Liver (tissue), 9 donors: Measurements from ENCODE around the gene SFT2D1. TPM values are rescaled to one million over a fixed set of nuclear protein-coding genes. Genes with fewer than 3 reads are reported as not detected.

Experiments
- DNase-seq: peaks from one replicate; pipeline ENCODE4 v3.0.0-alpha.2; 2017; ENCODE audit warnings: low spot score
- H3K27ac ChIP-seq, 2 donors: one replicate each; pipeline ENCODE4 v1.7.0; 2013; ENCODE audit warnings: inconsistent platforms in 2 of 2, low read length in 2 of 2, control low read depth in 1 of 2, low read depth in 1 of 2, mild to moderate bottlenecking in 1 of 2
- H3K27me3 ChIP-seq, 4 donors: one replicate each; pipeline versions ENCODE4 v1.6.1 to v1.7.0; 2013; ENCODE audit warnings: low read length in 3 of 4, inconsistent platforms in 1 of 4, mild to moderate bottlenecking in 1 of 4, moderate library complexity in 1 of 4; ENCODE audit not compliant: control insufficient read depth in 4 of 4, insufficient read depth in 4 of 4
- H3K36me3 ChIP-seq, 4 donors: one replicate each; pipeline versions ENCODE4 v1.6.1 to v1.7.0; 2013; ENCODE audit warnings: low read length in 3 of 4, mild to moderate bottlenecking in 3 of 4, low read depth in 1 of 4, moderate library complexity in 1 of 4; ENCODE audit not compliant: control insufficient read depth in 4 of 4, insufficient read depth in 3 of 4
- H3K4me1 ChIP-seq, 4 donors: one replicate each; pipeline versions ENCODE4 v1.6.1 to v1.7.0; 2013; ENCODE audit warnings: low read length in 3 of 4, mild to moderate bottlenecking in 3 of 4, moderate library complexity in 1 of 4; ENCODE audit not compliant: control insufficient read depth in 4 of 4, insufficient read depth in 4 of 4
- H3K4me3 ChIP-seq, 3 donors: one replicate each; pipeline versions ENCODE4 v1.6.1 to v1.7.0; 2013; ENCODE audit warnings: low read length in 3 of 3, control low read depth in 1 of 3, low read depth in 1 of 3, mild to moderate bottlenecking in 1 of 3
- H3K9ac ChIP-seq, 2 donors: one replicate each; pipeline ENCODE4 v1.7.0; 2013; ENCODE audit warnings: low read length in 2 of 2, mild to moderate bottlenecking in 2 of 2, moderate library complexity in 2 of 2, control low read depth in 1 of 2, low read depth in 1 of 2
- H3K9me3 ChIP-seq, 4 donors: one replicate each; pipeline versions ENCODE4 v1.6.1 to v1.7.0; 2013; ENCODE audit warnings: low read length in 3 of 4; ENCODE audit not compliant: control insufficient read depth in 4 of 4
- EGR1 ChIP-seq, 2 donors: IDR thresholded peaks; 2 replicates each; pipeline ENCODE4 v1.6.1; 2016 to 2018; ENCODE audit warnings: antibody characterized with exemption in 2 of 2, low read depth in 2 of 2
- FOXA1 ChIP-seq: IDR thresholded peaks from 2 replicates; pipeline ENCODE4 v1.6.1; 2016; ENCODE audit warnings: antibody characterized with exemption
- FOXA2 ChIP-seq: IDR thresholded peaks from 2 replicates; pipeline ENCODE4 v1.6.1; 2016; ENCODE audit warnings: antibody characterized with exemption
- GABPA ChIP-seq, 2 donors: IDR thresholded peaks in 1 of 2; conservative IDR thresholded peaks in 1 of 2; 2 replicates each; pipeline ENCODE4 v1.6.1; 2016; ENCODE audit warnings: antibody characterized with exemption in 2 of 2, mild to moderate bottlenecking in 1 of 2, moderate library complexity in 1 of 2
- HNF4A ChIP-seq, 2 donors: conservative IDR thresholded peaks; 2 replicates each; pipeline ENCODE4 v1.6.1; 2016; ENCODE audit warnings: antibody characterized with exemption in 2 of 2, mild to moderate bottlenecking in 2 of 2
- HNF4G ChIP-seq: IDR thresholded peaks from 2 replicates; pipeline ENCODE4 v1.6.1; 2016; ENCODE audit warnings: antibody characterized with exemption
- JUND ChIP-seq, 2 donors: IDR thresholded peaks; 2 replicates each; pipeline ENCODE4 v1.6.1; 2016; ENCODE audit warnings: antibody characterized with exemption in 2 of 2
- NR2F2 ChIP-seq: IDR thresholded peaks from 2 replicates; pipeline ENCODE4 v1.6.1; 2016; ENCODE audit warnings: antibody characterized with exemption
- RAD21 ChIP-seq, 2 donors: IDR thresholded peaks; 2 replicates each; pipeline ENCODE4 v1.6.1; 2016; ENCODE audit warnings: antibody characterized with exemption in 2 of 2, mild to moderate bottlenecking in 2 of 2
- RXRA ChIP-seq, 2 donors: IDR thresholded peaks; 2 replicates each; pipeline ENCODE4 v1.6.1; 2017 to 2018; ENCODE audit warnings: antibody characterized with exemption in 2 of 2, mild to moderate bottlenecking in 1 of 2
- SP1 ChIP-seq: IDR thresholded peaks from 2 replicates; pipeline ENCODE4 v1.6.1; 2018; ENCODE audit warnings: antibody characterized with exemption, mild to moderate bottlenecking
- TAF1 ChIP-seq: conservative IDR thresholded peaks from 2 replicates; pipeline ENCODE4 v1.6.1; 2016; ENCODE audit warnings: antibody characterized with exemption, mild to moderate bottlenecking
- YY1 ChIP-seq: IDR thresholded peaks from 2 replicates; pipeline ENCODE4 v1.6.1; 2016; ENCODE audit warnings: antibody characterized with exemption, mild to moderate bottlenecking
- WGBS: extraction: QIAGEN DNeasy Blood & Tissue Kit; methylation state at CpG from one replicate; pipeline ENCODE4 v1.1.7; 2013; 5-methylcytosine and 5-hydroxymethylcytosine counted together
- polyA plus RNA-seq, 2 donors: library from polyadenylated mRNA; stranded (reverse) in 1 of 2; unstranded in 1 of 2; fragments of 200-250 nt in 1 of 2; fragments of >200 nt in 1 of 2; fragmentation: Nextera tagmentation in 1 of 2; extraction: Ambion mirVana in 1 of 2; gene quantifications; one replicate each; pipeline versions ENCODE4 v1.2.1 to v1.2.3, GENCODE V29; 2013 to 2015
- total RNA-seq, 2 donors: library from RNA; depleted of rRNA; stranded (reverse); fragments of >200 nt; gene quantifications; one replicate each; pipeline ENCODE4 v1.2.3, GENCODE V29; 2014
- TF ChIP-seq, protein P1 (sequence below): IDR thresholded peaks from 2 replicates; pipeline ENCODE4 v1.6.1; 2016; ENCODE audit warnings: antibody characterized with exemption
- TF ChIP-seq, protein P2 (sequence below): IDR thresholded peaks from 2 replicates; pipeline ENCODE4 v1.6.1; 2016; ENCODE audit warnings: antibody characterized with exemption
- TF ChIP-seq, protein P3 (sequence below): IDR thresholded peaks from 2 replicates; pipeline ENCODE4 v1.6.1; 2016; ENCODE audit warnings: antibody characterized with exemption, mild to moderate bottlenecking
- TF ChIP-seq, protein P4 (sequence below): IDR thresholded peaks from 2 replicates; pipeline ENCODE4 v1.6.1; 2016; ENCODE audit warnings: antibody characterized with exemption
- TF ChIP-seq, protein P5 (sequence below): fragments of 150-350 bp; IDR thresholded peaks from 2 replicates; pipeline ENCODE4 v1.5.1; 2017; ENCODE audit warnings: improper control_type of control experiment, low read depth, low read length; ENCODE audit not compliant: missing input control
- donor health status: healthy.
- donor health status: healthy.
- donor health status: healthy.
- donor health status: healthy.
- donor health status: healthy.

SFT2D1 gene
- total and polyA plus RNA-seq, 4 donors = 9.5 to 16.6 (median 15.2) TPM

DNA sequence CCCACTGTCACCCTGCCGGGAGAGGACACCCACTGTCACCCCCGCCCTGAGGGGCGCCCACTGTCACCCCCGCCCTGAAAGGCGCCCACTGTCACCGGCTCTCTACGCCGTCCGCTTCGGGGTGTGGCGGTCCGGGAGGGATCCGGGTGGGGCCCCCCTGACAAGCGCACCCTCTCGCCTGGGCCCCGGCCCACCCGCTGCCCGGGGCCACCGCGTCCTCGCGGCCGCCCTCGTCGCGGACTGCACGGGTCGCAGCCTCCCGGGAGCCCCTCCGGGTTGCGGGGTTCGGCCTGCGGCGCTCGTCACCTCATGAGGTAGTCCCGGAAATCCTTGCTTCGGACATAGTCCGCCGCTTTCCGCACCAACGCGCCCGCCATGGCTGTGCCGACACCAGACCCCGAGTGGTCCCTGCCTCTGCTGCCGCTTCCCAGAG lies 40.2 kb upstream of the SFT2D1 start:
- no peak for TF ChIP-seq YY1
- TF ChIP-seq RXRA (IDR thresholded peaks at IDR 0.05) = peak; percentile 62 to 69
- no peak for TF ChIP-seq FOXA1
- TF ChIP-seq HNF4A (conservative IDR thresholded peaks at IDR 0.05) = no peak
- no peak for TF ChIP-seq SP1
- no peak for TF ChIP-seq EGR1 (IDR thresholded peaks at IDR 0.05; ENCODE audit: low read depth in 2 of 2)
- TF ChIP-seq, protein P1, sequence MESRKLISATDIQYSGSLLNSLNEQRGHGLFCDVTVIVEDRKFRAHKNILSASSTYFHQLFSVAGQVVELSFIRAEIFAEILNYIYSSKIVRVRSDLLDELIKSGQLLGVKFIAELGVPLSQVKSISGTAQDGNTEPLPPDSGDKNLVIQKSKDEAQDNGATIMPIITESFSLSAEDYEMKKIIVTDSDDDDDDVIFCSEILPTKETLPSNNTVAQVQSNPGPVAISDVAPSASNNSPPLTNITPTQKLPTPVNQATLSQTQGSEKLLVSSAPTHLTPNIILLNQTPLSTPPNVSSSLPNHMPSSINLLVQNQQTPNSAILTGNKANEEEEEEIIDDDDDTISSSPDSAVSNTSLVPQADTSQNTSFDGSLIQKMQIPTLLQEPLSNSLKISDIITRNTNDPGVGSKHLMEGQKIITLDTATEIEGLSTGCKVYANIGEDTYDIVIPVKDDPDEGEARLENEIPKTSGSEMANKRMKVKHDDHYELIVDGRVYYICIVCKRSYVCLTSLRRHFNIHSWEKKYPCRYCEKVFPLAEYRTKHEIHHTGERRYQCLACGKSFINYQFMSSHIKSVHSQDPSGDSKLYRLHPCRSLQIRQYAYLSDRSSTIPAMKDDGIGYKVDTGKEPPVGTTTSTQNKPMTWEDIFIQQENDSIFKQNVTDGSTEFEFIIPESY = no peak
- TF ChIP-seq, protein P2, sequence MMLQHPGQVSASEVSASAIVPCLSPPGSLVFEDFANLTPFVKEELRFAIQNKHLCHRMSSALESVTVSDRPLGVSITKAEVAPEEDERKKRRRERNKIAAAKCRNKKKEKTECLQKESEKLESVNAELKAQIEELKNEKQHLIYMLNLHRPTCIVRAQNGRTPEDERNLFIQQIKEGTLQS = no peak
- peak; percentile 91 for TF ChIP-seq TAF1
- no peak for TF ChIP-seq HNF4G
- TF ChIP-seq JUND (IDR thresholded peaks at IDR 0.05) = no peak
- TF ChIP-seq, protein P3, sequence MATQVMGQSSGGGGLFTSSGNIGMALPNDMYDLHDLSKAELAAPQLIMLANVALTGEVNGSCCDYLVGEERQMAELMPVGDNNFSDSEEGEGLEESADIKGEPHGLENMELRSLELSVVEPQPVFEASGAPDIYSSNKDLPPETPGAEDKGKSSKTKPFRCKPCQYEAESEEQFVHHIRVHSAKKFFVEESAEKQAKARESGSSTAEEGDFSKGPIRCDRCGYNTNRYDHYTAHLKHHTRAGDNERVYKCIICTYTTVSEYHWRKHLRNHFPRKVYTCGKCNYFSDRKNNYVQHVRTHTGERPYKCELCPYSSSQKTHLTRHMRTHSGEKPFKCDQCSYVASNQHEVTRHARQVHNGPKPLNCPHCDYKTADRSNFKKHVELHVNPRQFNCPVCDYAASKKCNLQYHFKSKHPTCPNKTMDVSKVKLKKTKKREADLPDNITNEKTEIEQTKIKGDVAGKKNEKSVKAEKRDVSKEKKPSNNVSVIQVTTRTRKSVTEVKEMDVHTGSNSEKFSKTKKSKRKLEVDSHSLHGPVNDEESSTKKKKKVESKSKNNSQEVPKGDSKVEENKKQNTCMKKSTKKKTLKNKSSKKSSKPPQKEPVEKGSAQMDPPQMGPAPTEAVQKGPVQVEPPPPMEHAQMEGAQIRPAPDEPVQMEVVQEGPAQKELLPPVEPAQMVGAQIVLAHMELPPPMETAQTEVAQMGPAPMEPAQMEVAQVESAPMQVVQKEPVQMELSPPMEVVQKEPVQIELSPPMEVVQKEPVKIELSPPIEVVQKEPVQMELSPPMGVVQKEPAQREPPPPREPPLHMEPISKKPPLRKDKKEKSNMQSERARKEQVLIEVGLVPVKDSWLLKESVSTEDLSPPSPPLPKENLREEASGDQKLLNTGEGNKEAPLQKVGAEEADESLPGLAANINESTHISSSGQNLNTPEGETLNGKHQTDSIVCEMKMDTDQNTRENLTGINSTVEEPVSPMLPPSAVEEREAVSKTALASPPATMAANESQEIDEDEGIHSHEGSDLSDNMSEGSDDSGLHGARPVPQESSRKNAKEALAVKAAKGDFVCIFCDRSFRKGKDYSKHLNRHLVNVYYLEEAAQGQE = peak; percentile 52
- TF ChIP-seq, protein P4, sequence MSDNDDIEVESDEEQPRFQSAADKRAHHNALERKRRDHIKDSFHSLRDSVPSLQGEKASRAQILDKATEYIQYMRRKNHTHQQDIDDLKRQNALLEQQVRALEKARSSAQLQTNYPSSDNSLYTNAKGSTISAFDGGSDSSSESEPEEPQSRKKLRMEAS = no peak
- TF ChIP-seq, protein P5, sequence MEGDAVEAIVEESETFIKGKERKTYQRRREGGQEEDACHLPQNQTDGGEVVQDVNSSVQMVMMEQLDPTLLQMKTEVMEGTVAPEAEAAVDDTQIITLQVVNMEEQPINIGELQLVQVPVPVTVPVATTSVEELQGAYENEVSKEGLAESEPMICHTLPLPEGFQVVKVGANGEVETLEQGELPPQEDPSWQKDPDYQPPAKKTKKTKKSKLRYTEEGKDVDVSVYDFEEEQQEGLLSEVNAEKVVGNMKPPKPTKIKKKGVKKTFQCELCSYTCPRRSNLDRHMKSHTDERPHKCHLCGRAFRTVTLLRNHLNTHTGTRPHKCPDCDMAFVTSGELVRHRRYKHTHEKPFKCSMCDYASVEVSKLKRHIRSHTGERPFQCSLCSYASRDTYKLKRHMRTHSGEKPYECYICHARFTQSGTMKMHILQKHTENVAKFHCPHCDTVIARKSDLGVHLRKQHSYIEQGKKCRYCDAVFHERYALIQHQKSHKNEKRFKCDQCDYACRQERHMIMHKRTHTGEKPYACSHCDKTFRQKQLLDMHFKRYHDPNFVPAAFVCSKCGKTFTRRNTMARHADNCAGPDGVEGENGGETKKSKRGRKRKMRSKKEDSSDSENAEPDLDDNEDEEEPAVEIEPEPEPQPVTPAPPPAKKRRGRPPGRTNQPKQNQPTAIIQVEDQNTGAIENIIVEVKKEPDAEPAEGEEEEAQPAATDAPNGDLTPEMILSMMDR = no peak
- no peak for TF ChIP-seq GABPA (IDR thresholded peaks at IDR 0.05 in 1 of 2, conservative IDR thresholded peaks at IDR 0.05 in 1 of 2)
- TF ChIP-seq RAD21 (IDR thresholded peaks at IDR 0.05) = no peak
- no peak for TF ChIP-seq FOXA2
- no peak for TF ChIP-seq NR2F2
- Histone ChIP-seq H3K9me3 (no peaks in the 10 kb centered on the region), H3K4me1 (peaks cover 14 to 49% (median 36%) of the 10 kb centered on the region in 4 donors), H3K4me3 (peak overlapping the region; percentile 77 to 96 (median 91)), H3K9ac (peak overlapping the region; percentile 46 to 88), H3K27me3 (no peaks in the 10 kb centered on the region), H3K27ac (peak overlapping the region; percentile 93 to 99), H3K36me3 (no peaks in the 10 kb centered on the region)
- DNase-seq = no peak
- WGBS = under 1% methylated on average over 46 of the region's 46 CpGs
